Mononuclear cell (primary cell): ENCODE data around the gene HARS1. TPM values are rescaled to one million over a fixed set of nuclear protein-coding genes. Genes with fewer than 3 reads are reported as not detected.
"Not testable (repeated sequence)": the region's sequence is repeated elsewhere in the genome, so short reads cannot be mapped to it uniquely, and the experiment has no call there.

ENCODE experiments used
- H3K27me3 ChIP-seq: 2 replicates; pipeline ENCODE4 v1.6.0; 2011; ENCODE audit warnings: low read length, control low read depth; ENCODE audit not compliant: insufficient read depth
- H3K4me1 ChIP-seq: 2 replicates; pipeline ENCODE4 v1.5.1; 2011; ENCODE audit warnings: mild to moderate bottlenecking, low read length, control low read depth; ENCODE audit not compliant: insufficient read depth
- H3K4me3 ChIP-seq: 2 replicates; pipeline ENCODE4 v1.5.1; 2011; ENCODE audit warnings: mild to moderate bottlenecking, low read length, moderate library complexity
- H3K9me3 ChIP-seq: 2 replicates; pipeline ENCODE4 v1.5.1; 2011; ENCODE audit warnings: low read depth, mild to moderate bottlenecking, control low read depth, low read length
- total RNA-seq: library from RNA; depleted of rRNA; stranded (reverse); fragments of >200 nt; gene quantifications from one replicate; pipeline ENCODE4 v1.2.3, GENCODE V29; 2012

HARS1 gene
- total RNA-seq, 1 donor: 26.0 TPM

GRCh38 chr5:140631831-140632365, 59.3 kb downstream of the HARS1 start:
- Histone ChIP-seq H3K9me3 (no peaks in the 10 kb centered on the region), H3K27me3 (peaks cover 3% of the 10 kb centered on the region), H3K4me1 (peaks cover 57% of the 10 kb centered on the region), H3K4me3 (peak overlapping the region; percentile 61)

GRCh38 chr5:140631036-140631417, 60.1 kb downstream of the HARS1 start:
- H3K27me3 ChIP-seq: peaks cover 3% of the 10 kb centered on the region
- peaks cover 54% of the 10 kb centered on the region for H3K4me1 ChIP-seq
- H3K4me3 ChIP-seq: peak overlapping the region; percentile 61
- H3K9me3 ChIP-seq: no peaks in the 10 kb centered on the region

DNA sequence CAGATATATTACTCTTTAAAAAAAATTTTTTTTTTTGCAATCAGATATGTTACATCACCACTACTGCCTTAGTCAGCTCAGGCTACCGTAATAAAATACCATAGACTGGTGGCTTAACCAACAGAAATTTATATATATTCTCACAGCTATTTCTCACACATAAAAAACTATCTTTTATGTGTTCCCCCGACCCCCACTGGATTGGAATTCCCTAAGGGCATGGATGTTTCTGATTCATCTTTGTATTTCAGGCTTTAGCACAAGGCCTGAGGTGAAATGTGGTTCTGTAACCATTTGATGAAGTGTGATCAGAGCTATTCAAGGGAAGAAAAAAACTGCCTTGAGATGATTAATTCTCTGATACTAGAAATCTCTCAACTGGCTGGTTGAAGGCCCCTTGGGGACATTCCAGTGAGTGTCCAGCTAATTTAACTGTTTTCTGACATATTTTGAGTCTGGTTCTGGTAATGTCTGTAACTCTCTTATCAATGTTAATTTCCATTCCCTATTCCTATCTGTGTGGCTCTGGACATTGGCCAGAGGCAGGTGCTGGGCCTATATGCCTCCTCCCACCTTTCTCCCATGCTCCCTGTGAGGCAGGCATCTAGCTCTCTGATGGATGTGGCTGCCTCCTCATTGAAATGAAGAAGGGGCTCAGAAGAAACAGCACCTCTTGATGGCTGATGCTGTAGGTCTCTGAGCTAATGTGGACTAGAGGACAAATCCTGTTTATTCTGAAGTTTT, 60.7 kb downstream of the HARS1 start:
- H3K9me3 ChIP-seq: no peaks in the 10 kb centered on the region
- peak overlapping the region; percentile 61 for H3K4me3 ChIP-seq
- H3K4me1 ChIP-seq: peaks cover 51% of the 10 kb centered on the region
- peaks cover 3% of the 10 kb centered on the region for H3K27me3 ChIP-seq

GRCh38 chr5:140628711-140629110, 62.5 kb downstream of the HARS1 start:
- H3K4me1 ChIP-seq: peaks cover 36% of the 10 kb centered on the region
- H3K27me3 ChIP-seq: peaks cover 3% of the 10 kb centered on the region
- no peak overlapping the region for H3K4me3 ChIP-seq
- no peaks in the 10 kb centered on the region for H3K9me3 ChIP-seq

DNA sequence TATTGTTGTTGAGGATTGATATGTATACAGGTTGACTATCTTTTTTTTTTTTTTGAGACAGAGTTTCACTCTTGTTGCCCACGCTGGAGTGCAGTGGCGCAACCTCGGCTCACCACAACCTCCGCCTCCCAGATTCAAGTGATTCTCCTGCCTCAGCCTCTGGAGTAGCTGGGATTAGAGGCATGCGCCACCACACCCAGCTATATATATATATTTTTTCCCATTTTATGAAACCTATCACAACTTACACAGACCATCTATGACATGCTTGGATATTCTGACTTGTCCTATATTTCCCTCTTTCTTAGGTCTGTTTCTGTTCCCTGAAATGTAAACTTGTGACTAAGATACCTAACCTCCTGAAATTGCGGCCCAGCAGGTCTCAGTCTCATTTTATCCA, 63.2 kb downstream of the HARS1 start:
- Histone ChIP-seq H3K4me1 (peaks cover 36% of the 10 kb centered on the region), H3K9me3 (no peaks in the 10 kb centered on the region), H3K4me3 (no peak overlapping the region), H3K27me3 (peaks cover 3% of the 10 kb centered on the region)

- not testable (repeated sequence) for H3K9me3 ChIP-seq, H3K4me3 ChIP-seq, H3K27me3 ChIP-seq
- H3K4me1 ChIP-seq: peaks cover 28% of the 10 kb centered on the region
Observed at GRCh38 chr5:140624886-140625285, 66.3 kb downstream of the HARS1 start.

Other genes with a start within 250 kb of the HARS1 start
- 4.0 TPM for gene EIF4EBP3, start 143.7 kb downstream of the HARS1 start, total RNA-seq
- gene SRA1, start 133.9 kb downstream of the HARS1 start, total RNA-seq: 21.2 TPM
- 24.2 TPM for gene APBB3, start 126.8 kb downstream of the HARS1 start, total RNA-seq
- 13.1 TPM for gene SLC35A4, start 126.5 kb downstream of the HARS1 start, total RNA-seq
- 138 TPM for gene CD14, start 58.2 kb downstream of the HARS1 start, total RNA-seq
- 13.7 TPM for gene TMCO6, start 51.9 kb downstream of the HARS1 start, total RNA-seq
- gene NDUFA2, start 43.7 kb downstream of the HARS1 start, total RNA-seq: 43.2 TPM
- gene IK, start 43.5 kb downstream of the HARS1 start, total RNA-seq: 180 TPM
- gene WDR55, start 26.5 kb downstream of the HARS1 start, total RNA-seq: 11.8 TPM
- gene DND1, start 17.8 kb downstream of the HARS1 start, total RNA-seq: 0.31 TPM
- gene HARS2, start 85 bp upstream of the HARS1 start, total RNA-seq: 31.8 TPM
- gene ZMAT2, start 9.1 kb upstream of the HARS1 start, total RNA-seq: 34.2 TPM
- gene PCDHA1, start 94.8 kb upstream of the HARS1 start, total RNA-seq: not detected
- not detected for gene PCDHA2, start 103.5 kb upstream of the HARS1 start, total RNA-seq
- gene PCDHA3, start 109.7 kb upstream of the HARS1 start, total RNA-seq: not detected
- gene PCDHA4, start 115.7 kb upstream of the HARS1 start, total RNA-seq: not detected
- under 0.01 TPM for gene PCDHA5, start 130.2 kb upstream of the HARS1 start, total RNA-seq
- not detected for gene PCDHA6, start 136.6 kb upstream of the HARS1 start, total RNA-seq
- gene PCDHA7, start 142.9 kb upstream of the HARS1 start, total RNA-seq: not detected
- not detected for gene PCDHA8, start 149.8 kb upstream of the HARS1 start, total RNA-seq
- not detected for gene PCDHA9, start 157.0 kb upstream of the HARS1 start, total RNA-seq
- gene PCDHA10, start 164.5 kb upstream of the HARS1 start, total RNA-seq: not detected
- 0.10 TPM for gene PCDHA11, start 177.6 kb upstream of the HARS1 start, total RNA-seq
- not detected for gene PCDHA12, start 183.9 kb upstream of the HARS1 start, total RNA-seq
- gene PCDHA13, start 190.8 kb upstream of the HARS1 start, total RNA-seq: not detected
- gene PCDHAC1, start 234.9 kb upstream of the HARS1 start, total RNA-seq: not detected